ENCODE data around the gene NYAP1.

DNA sequence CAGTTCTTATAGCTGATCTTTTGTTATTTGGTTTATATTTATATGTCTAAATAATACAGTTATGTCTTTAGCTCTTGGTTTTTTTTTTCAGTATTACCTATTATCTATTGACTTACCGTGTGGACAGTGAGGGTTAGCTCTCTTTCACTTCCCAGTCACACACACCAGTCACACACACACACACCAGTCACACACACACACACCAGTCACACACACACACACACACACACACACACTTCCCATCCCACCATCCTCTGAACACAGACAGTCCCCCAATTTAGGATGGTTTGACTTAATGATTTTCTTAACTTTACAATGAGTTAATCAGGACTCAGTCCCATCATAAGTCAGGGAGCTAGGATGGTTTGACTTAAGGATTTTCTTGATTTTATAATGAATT, 36.4 kb downstream of the NYAP1 start:
- no peak for TF ChIP-seq CREB1 (IDR thresholded peaks at IDR 0.05)
- no peak for TF ChIP-seq MAFK (IDR thresholded peaks at IDR 0.05; ENCODE audit: low read depth, low read length)

All from H1 (cell line).